BLaER1 treated with 17β-estradiol and CSF1 and Interleukin-3, amounts not matched to agents 10 nM and 100 nM (cell line): Measurements from ENCODE around the gene ATAD3A.

Experiments
- H3K27ac ChIP-seq, 11 experiments: shearing (Covaris generic); formaldehyde crosslinking; 2 replicates each; pipeline ENCODE4 v1.8.1; 2022
- H3K27me3 ChIP-seq, 11 experiments: shearing (Covaris generic); formaldehyde crosslinking; 2 replicates each; pipeline ENCODE4 v1.8.1; 2022
- H3K36me3 ChIP-seq, 11 experiments: shearing (Covaris generic); formaldehyde crosslinking; 2 replicates each; pipeline ENCODE4 v1.8.1; 2022
- H3K4me1 ChIP-seq, 10 experiments: shearing (Covaris generic); formaldehyde crosslinking; 2 replicates each; pipeline ENCODE4 v1.8.1; 2022
- H3K4me2 ChIP-seq, 11 experiments: shearing (Covaris generic); formaldehyde crosslinking; 2 replicates each; pipeline ENCODE4 v1.8.1; 2022
- H3K4me3 ChIP-seq, 10 experiments: shearing (Covaris generic); formaldehyde crosslinking; 2 replicates each; pipeline ENCODE4 v1.8.1; 2022
- H3K9ac ChIP-seq, 11 experiments: shearing (Covaris generic); formaldehyde crosslinking; 2 replicates each; pipeline ENCODE4 v1.8.1; 2022
- H3K9me3 ChIP-seq, 11 experiments: shearing (Covaris generic); formaldehyde crosslinking; replicated peaks in 1 of 11; 2 replicates each; pipeline ENCODE4 v1.8.1; 2022
- H4K20me1 ChIP-seq, 11 experiments: shearing (Covaris generic); formaldehyde crosslinking; 2 replicates each; pipeline ENCODE4 v1.8.1; 2022
- Cebpa-rat ChIP-seq, 11 experiments: shearing (Covaris generic); IDR thresholded peaks; 2 replicates each; pipeline ENCODE4 v1.8.1; 2022

The ATAD3A gene

DNA sequence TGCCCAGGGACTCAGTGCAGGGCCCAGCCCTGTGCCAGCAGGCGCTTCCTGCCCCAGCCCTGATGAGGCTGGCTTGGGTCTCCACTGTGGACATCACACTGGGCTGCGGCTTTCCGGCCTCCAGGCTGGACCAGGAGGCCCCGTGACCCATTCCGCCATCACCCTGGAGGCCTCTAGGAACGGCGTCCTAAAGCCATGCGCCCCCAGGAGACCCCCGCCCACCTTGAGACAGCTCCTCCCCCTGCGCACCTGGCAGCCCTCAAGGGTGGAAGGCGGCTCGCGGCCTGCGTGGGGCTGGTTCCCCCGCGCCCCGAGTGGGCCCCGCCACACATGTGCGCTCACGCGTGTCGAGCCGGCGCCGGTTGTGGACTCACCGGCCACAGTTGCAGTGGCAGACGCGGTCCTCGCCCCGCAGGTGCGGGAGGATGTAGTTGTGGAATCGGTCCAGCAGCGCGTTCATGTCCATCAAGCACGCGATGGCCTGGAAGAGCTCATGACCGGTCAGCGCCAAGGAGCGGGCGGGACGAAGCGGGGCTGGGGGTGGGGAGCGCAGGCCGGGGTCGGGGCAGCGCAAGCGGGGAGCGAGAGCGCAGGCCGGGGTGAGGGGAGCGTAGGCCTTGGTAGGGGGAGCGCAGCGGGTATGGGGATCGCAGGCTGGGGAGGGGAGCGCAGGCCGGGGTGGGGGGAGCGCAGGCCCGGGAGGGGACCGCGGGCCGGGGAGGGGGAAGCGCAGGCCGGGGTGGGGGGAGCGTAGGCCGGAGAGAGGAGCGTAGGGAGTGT, 27.5 kb downstream of the ATAD3A start:
- peaks cover 0 to 13% (median 7%) of the 10 kb centered on the region in 10 experiments; a peak in 16 of 20 replicates for H3K4me1 ChIP-seq
- peaks cover 28 to 87% (median 65%) of the 10 kb centered on the region in 11 experiments; a peak in 21 of 22 replicates for H4K20me1 ChIP-seq
- H3K27ac ChIP-seq: no peak overlapping the region
- H3K9me3 ChIP-seq: no peaks in the 10 kb centered on the region
- H3K9ac ChIP-seq: peak overlapping the region in 4 of 11 experiments; percentile 24 to 56 (median 46); a peak in 5 of 22 replicates
- peak overlapping the region in 6 of 10 experiments; percentile 12 to 52 (median 40); a peak in 9 of 20 replicates for H3K4me3 ChIP-seq
- H3K36me3 ChIP-seq: peaks cover 31 to 40% (median 36%) of the 10 kb centered on the region in 11 experiments
- peaks cover 21 to 42% (median 30%) of the 10 kb centered on the region in 11 experiments for H3K27me3 ChIP-seq
- TF ChIP-seq Cebpa-rat (IDR thresholded peaks at IDR 0.05): no peak
- H3K4me2 ChIP-seq: peak overlapping the region in 10 of 11 experiments; percentile 35 to 72 (median 60); a peak in 17 of 22 replicates

DNA sequence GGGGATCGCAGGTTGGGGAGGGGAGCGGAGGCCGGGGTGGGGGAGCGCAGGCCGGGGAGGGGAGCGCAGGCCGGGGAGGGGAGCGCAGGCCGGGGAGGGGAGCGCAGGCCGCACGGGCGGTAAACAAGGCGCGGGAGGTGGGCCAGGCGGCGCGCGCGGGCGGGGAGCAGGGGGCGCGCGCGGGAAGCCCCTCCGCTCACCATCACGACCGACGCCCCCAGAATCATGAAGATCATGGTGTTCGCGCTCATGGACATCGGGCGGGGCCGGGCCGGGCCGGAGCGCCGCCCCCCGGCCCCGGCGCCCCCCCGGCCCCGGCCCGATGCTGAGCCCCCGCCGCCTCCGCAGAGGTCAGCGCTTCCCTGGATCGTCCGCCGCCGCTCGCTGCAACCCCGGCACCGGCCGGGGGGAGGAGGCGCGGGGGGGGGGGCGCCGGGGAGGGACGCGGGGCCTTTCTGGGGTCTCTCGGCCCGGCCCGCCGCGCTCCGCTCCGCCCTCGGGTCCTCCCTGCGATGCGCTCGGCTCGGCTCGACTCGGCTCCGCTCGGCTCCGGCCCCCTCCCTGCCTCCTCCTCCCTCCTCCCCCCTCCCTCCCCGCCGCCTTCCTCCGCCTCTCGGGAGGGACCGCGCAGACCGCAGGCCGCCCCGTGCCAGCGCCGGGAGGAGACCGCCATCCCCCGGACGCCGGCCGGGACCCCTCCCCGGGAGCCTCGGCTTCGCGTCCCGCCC, 28.3 kb downstream of the ATAD3A start, which contains the start of gene TMEM240:
TSS of gene TMEM240 (minus strand) at position 535 of the 728 bp plus-strand sequence. CDS start at position 257, 278 bp downstream.
- H3K27ac ChIP-seq: no peak within 1 kb of the TSS
- H3K9ac ChIP-seq: peak within 1 kb of the TSS in 5 of 11 experiments; percentile 33 to 56 (median 50); a peak in 9 of 22 replicates
- peak within 1 kb of the TSS in 9 of 10 experiments; percentile 12 to 61 (median 40); a peak in 11 of 20 replicates for H3K4me3 ChIP-seq

DNA sequence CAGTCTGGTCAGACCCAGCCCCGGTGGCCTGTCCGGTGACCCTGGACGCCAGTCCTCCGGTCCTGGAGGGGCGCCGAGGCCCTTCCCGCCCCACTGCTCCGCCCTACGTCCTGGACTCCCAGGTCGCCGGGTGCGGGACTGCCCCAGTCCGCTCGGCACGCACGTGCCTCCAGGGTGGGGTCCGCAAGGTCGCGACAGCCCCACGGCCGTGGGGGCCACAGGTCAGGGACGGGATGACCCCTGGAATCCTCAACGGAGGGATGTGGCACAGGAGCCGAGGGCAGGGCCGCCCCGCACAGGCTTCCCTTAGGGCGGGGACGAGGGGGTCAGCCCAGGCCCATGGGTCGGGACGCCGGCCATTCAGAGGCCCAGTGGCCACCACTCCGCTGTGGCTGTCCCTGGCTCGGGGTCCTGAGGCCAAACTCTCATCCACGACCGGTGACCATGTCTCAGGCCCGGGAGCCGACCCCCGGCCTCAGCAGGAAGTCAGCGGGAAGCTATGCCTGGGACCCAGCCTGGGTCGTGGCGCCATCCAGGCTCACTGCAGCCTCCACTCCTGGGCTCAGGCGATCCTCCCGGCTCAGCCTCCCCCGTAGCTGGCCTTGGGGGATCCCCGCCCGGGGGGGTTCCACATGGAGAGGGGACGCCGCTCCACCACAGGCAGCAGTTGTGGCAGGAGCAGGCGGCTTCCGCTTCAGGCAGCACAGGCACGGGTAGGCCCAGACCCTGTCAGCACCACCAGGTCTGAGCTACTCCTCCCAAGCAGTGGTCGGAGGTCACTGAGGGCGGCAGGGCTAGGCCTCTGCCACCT, 29.1 kb downstream of the ATAD3A start:
- Histone ChIP-seq H3K36me3 (peaks cover 31 to 52% (median 45%) of the 10 kb centered on the region in 11 experiments), H4K20me1 (peaks cover 37 to 92% (median 80%) of the 10 kb centered on the region in 11 experiments; a peak in 21 of 22 replicates), H3K9me3 (no peaks in the 10 kb centered on the region), H3K27ac (no peak overlapping the region), H3K9ac (peak overlapping the region in 5 of 11 experiments; percentile 22 to 50 (median 33); a peak in 6 of 22 replicates), H3K4me2 (peak overlapping the region; percentile 48 to 71 (median 57); a peak in 21 of 22 replicates), H3K4me3 (peak overlapping the region in 5 of 10 experiments; percentile 12 to 41 (median 14); a peak in 5 of 20 replicates), H3K4me1 (peaks cover 0 to 11% (median 6%) of the 10 kb centered on the region in 10 experiments; a peak in 10 of 20 replicates), H3K27me3 (peaks cover 21 to 42% (median 30%) of the 10 kb centered on the region in 11 experiments)
- TF ChIP-seq Cebpa-rat (IDR thresholded peaks at IDR 0.05): no peak

More for the DNA sequence above, 28.3 kb downstream of the ATAD3A start, which contains the start of gene TMEM240:
- H4K20me1 ChIP-seq: peaks cover 35 to 91% (median 72%) of the 10 kb centered on the region in 11 experiments; a peak in 21 of 22 replicates
- H3K36me3 ChIP-seq: peaks cover 31 to 45% (median 42%) of the 10 kb centered on the region in 11 experiments
- no peak for TF ChIP-seq Cebpa-rat (IDR thresholded peaks at IDR 0.05)
- peak within 1 kb of the TSS; percentile 51 to 72 (median 61) for H3K4me2 ChIP-seq
- no peaks in the 10 kb centered on the region for H3K9me3 ChIP-seq
- H3K27me3 ChIP-seq: peaks cover 21 to 42% (median 30%) of the 10 kb centered on the region in 11 experiments
- H3K4me1 ChIP-seq: peaks cover 0 to 11% (median 6%) of the 10 kb centered on the region in 10 experiments; a peak in 10 of 20 replicates

DNA sequence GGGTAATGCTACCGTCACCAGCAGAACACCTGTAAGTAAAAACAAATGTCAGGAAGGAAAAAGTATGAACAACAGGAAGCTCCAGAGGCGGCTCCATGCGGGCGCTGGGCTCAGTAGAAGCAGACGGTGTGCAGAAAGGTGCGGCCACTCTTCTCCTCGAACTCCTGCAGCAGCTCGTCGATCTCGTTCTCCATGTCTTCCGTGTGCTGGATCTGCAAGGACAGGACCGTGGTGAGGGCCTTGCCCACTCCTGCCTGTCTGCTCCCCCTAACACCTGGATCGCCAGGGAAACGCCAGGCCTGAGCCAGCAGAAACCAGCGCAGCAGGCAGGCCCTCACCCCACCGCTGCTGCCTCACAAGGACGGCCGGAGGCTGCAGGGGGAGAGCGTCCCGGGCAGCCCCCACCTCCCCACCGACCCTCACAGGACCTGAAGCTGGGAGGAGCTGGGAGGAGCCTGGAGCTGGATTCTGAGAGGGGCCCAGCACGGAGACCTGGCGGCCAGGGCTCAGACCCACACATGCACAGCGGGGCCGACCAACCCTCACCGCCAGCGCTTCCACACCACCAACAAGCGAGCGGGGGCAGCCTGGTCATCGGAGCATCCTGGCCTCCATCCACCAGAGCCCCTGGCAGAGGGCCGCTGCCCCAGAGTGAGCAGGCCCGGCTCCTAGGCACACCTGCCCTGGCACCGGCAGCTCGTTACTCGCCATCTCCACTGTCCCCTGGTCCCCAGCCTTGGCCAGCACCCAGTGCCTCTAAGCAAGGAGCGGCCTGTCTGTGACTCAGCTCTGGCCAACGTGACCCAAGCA, 30.2 kb downstream of the ATAD3A start:
- H3K9ac ChIP-seq: no peak overlapping the region
- H4K20me1 ChIP-seq: peaks cover 41 to 92% (median 82%) of the 10 kb centered on the region in 11 experiments; a peak in 21 of 22 replicates
- no peak overlapping the region for H3K27ac ChIP-seq
- H3K4me2 ChIP-seq: no peak overlapping the region
- H3K36me3 ChIP-seq: peaks cover 31 to 63% (median 53%) of the 10 kb centered on the region in 11 experiments
- peaks cover 0 to 11% (median 6%) of the 10 kb centered on the region in 10 experiments; a peak in 10 of 20 replicates for H3K4me1 ChIP-seq
- H3K4me3 ChIP-seq: no peak overlapping the region
- H3K9me3 ChIP-seq: no peaks in the 10 kb centered on the region
- H3K27me3 ChIP-seq: peaks cover 21 to 42% (median 30%) of the 10 kb centered on the region in 11 experiments
- TF ChIP-seq Cebpa-rat (IDR thresholded peaks at IDR 0.05): no peak

DNA sequence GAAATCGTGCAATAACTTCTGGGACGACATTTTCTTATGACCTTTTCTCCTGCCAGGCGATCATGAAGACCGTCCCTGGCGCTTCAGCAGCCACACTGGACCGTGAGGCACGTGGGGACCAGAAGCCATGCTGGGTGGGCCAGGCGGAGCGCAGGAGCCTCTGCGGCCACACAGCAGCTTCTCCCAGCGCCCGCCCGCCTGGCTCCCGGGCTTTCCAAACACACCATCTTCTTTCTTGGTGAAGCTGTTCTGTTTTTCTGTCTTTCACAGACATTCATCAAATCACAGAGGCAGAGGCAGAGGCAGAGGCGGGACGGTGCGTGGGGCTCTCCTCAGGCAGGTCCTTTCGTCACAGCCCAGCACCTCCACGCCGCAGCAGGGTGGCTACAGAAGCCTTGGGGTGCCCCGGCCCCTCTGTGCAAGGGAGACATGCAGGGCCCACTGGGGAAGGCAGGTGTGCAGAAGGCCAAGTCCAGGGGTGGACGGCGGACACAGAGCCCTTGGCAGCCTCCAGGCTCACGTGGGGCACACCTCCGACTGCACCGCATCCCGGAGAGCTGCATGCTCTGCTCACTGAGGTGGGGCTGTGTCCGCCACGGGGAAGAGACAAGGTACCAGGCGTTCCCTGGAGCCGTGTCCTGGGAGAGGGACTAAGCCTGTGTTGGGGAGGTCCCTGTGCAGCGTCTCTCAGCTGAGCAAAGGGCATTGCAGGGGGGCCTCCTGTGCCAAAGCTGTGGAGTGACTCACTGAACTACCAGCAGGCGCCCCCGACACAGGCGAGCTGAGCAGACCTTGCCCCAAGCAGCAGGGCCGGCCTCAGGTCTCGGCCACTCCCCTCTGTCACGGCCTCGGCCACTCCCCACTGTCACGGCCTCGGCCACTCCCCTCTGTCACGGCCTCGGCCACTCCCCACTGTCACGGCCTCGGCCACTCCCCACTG, 31.1 kb downstream of the ATAD3A start:
- H3K9ac ChIP-seq: no peak overlapping the region
- no peak for TF ChIP-seq Cebpa-rat (IDR thresholded peaks at IDR 0.05)
- no peaks in the 10 kb centered on the region for H3K9me3 ChIP-seq
- H3K27me3 ChIP-seq: peaks cover 21 to 41% (median 28%) of the 10 kb centered on the region in 11 experiments
- no peak overlapping the region for H3K4me2 ChIP-seq
- H3K27ac ChIP-seq: no peak overlapping the region
- peaks cover 45 to 92% (median 86%) of the 10 kb centered on the region in 11 experiments; a peak in 21 of 22 replicates for H4K20me1 ChIP-seq
- no peak overlapping the region for H3K4me3 ChIP-seq
- H3K36me3 ChIP-seq: peaks cover 31 to 71% (median 60%) of the 10 kb centered on the region in 11 experiments
- H3K4me1 ChIP-seq: peaks cover 0 to 11% (median 6%) of the 10 kb centered on the region in 10 experiments; a peak in 10 of 20 replicates

DNA sequence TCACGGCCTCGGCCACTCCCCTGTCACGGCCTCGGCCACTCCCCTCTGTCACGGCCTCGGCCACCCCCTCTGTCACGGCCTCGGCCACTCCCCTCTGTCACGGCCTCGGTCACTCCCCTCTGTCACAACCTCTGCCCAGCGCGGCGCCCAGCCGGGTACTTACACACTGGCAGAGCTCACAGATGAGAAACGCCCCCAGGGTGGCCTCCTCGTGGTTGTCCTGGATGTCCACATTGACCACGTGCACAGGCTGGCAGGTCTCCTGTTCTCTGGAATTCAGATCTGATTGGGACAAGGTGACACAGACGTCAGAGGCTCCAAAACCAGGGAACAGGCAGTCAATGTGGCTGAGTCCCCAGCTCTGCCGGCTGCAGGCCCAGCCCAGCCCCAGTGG, 31.7 kb downstream of the ATAD3A start:
- Histone ChIP-seq H3K4me3 (no peak overlapping the region), H3K4me2 (no peak overlapping the region), H3K36me3 (peaks cover 31 to 76% (median 60%) of the 10 kb centered on the region in 11 experiments), H3K27me3 (peaks cover 19 to 35% (median 23%) of the 10 kb centered on the region in 11 experiments), H3K9me3 (no peaks in the 10 kb centered on the region), H3K4me1 (peaks cover 0 to 11% (median 6%) of the 10 kb centered on the region in 10 experiments; a peak in 10 of 20 replicates), H4K20me1 (peaks cover 47 to 92% (median 86%) of the 10 kb centered on the region in 11 experiments; a peak in 21 of 22 replicates), H3K9ac (no peak overlapping the region), H3K27ac (no peak overlapping the region)
- no peak for TF ChIP-seq Cebpa-rat (IDR thresholded peaks at IDR 0.05)
